Kasumi-1 (cell line): ENCODE results near the gene DNAL4.

Experiments used
- DNase-seq, 2 experiments: peaks; one replicate each; lab custom pipeline; 2025; lab: John Stamatoyannopoulos, UW

The DNAL4 gene, protein sequence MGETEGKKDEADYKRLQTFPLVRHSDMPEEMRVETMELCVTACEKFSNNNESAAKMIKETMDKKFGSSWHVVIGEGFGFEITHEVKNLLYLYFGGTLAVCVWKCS

DNA sequence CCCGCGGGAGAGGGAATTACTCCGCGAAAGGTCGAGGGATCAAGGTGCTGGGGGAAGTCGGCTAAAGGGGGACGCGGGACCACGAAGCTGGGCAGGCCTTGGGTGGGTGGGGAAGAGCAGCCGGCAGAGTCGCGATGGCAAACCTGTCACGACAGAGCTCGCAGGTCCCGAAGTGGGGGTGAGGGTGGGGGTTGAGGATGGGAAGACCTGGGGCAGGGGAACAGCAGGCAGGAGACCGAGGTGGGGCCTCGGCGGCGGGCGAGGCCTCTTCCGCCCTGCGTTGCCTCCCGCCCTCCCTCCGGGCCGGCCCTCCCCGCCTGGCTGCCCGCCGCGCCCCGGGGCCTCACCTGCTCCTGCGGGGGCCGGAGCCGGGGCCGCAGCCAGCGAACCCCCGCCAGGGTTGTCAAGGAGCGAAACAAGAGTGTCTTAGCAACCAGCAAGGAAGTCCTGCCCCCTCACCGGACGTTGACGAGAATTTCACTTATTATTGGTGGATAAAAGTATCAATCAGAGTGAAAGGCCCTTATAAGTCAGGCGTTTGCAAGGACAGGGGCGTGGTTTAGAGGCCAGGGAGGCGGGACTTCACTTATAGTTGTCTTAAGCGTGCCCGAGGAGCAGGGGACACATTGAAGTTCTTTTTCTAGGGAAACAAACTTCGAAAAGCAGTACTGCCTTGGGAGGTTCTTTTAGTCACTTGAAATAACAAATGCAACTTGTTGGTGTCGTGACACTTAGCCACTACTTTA lies at the start of gene DNAL4:
Gene DNAL4, minus strand, starts transcription at position 423 of the 746 bp plus-strand sequence. CDS start 11,412 bp downstream, outside the sequence.
- DNase-seq, result peak; percentile 98 to 99

DNA sequence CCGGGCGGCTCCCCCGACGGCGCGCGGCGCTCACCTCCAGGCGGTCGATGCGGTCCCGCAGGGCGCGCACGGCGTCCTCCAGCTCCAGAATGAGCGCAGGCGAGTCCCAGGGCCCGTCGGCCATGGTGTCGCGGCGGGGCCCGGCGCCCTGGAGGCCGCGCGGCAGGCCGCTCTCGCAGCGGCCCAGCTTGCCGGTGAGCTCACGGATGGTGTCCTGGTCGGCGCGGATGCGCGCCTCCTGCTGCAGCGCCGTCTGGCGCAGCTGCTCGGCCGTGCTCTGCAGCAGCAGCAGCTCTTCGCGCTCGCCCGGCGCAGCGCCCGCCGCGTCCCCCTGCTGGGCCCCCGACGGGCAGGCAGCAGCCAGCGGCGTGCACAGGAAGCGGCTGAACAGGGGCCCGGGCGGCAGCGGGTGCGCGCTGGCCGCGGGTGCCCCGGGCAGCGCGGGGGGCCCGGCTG lies 49.3 kb upstream of the DNAL4 start:
- peak; percentile 20 to 29 for DNase-seq

DNA sequence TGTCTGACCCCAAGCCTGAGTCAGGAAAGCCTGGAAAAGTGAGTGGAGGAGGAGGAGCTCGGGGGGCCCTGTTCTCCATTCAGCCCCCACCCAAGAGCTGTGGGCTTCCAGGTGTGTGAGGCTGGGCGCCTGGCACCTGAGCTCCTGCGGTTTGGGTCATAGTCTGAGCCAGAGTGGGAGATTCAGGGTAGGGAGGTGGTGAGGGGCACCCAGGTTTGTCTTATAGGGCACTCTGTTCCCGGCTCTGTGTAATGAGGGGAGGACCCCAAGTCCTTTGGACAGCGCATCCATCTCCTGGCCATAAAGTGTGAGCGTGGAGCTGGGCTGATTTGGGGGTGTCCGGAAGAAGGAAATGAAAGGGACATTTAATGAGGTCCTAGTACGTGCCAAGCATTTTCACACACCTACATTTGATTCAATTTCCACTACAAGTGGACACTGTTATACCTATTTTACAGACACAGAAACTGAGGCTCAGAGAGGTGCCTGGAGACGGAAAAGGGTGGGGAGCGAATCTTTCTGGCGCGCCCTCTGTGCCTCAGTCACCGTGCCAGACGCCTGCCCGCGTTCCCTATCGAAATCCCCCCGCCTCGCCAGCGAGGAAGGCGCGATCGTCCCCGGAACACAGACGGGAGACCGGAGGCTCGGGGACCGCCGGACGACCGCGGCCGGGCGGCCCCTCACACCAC lies 48.7 kb upstream of the DNAL4 start:
- no peak for DNase-seq

DNA sequence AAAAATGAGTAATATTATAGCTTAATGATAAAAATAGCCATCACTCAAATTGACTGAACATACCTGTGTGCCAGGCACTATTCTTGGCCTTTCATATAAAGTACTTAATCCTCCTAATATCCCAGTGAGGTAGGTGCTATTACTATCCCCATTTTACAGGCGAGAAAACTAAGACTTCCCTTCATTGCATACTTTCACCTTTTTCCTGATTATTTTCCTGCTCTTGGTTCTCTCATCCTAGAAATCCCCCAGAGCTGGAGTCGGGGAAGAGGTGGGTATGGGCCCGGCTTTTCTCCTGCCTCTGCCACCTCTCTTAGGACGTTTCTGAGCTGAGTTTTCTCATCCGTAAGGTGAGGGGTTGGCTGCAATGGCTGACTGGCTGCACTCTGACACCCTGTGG lies 47.7 kb upstream of the DNAL4 start:
- DNase-seq, result no peak

DNA sequence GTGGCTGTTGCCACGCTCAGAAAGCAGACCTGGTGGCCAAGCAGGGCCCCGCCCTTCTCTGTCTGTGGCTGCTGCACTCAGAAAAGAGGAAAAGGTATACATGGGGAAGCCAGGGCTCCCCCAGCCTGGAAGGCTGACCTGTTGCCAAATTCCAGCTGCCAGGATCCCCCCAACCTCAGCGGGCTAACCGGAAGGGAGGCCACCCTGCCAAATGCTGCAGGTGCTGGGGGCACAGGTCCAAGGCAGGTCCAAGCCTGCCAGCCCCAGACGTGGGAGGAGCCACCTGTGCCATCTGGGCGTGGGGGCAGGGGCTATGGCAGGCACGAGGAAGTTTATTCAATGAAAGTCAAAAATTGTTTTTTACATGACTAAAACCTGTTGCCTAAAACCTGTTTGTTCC lies 47.3 kb upstream of the DNAL4 start:
- no peak for DNase-seq

DNA sequence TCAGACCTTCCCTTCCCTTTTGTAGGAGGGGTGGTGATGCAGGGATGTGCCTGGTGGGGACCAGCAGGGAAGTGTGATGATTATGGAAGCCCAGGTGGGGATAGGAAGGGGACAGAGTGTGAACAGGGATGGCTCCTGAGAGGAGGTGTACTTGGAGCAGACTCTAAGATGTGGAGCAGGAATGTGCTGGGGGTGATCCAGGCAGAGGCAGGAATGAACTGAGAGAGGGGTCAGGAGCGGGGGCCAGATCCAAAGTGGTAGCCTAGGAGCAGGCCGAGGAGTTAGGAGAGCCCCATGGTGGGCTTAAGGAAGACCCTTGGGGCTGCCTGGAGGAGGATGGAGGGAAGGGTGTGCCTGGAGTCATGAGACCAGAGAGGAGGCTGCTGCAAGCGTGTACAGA lies 46.2 kb upstream of the DNAL4 start:
- no peak for DNase-seq

DNA sequence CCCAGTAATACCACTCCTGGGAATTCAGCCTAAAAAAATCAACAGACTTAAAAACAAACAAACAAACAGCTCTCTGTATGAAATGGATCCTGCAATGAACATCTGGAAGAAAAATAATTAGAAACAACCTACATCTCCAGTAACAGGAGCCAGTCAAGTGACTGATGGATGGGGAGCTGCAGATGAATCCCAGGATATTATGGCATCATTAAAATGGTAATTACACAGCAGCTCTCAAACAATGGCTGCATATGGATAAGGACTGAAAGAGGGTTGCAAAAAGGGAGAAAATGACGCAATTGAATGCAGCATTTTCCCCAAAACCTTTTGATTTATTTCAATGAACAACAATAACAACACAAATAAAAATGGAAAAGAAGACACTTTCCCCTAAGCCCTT lies 45.7 kb upstream of the DNAL4 start:
- DNase-seq, result no peak

DNA sequence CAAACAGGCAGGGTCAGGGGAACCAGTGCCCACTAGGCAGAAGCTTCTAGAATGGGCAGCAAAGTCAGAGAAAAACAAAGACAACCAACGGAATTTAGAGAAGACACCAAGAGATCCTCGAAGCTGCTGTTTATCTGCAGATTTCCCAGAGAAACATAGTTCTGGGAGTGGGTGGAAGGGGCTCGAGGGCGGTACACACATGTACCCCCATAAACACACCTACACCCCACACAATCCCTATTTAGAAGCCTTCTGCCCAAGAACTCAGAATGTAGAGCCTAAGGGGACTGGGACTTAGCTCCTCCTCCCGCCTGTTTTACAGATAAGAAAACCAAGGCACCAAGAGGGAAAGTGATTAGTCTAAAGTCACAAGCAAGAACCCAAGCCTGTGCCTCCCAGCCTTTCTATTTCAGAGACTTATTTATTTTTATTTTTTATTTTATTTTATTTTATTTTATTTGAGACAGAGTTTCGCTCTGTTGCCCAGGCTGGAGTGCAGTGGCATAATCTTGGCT lies 43.5 kb upstream of the DNAL4 start:
- no peak for DNase-seq

DNA sequence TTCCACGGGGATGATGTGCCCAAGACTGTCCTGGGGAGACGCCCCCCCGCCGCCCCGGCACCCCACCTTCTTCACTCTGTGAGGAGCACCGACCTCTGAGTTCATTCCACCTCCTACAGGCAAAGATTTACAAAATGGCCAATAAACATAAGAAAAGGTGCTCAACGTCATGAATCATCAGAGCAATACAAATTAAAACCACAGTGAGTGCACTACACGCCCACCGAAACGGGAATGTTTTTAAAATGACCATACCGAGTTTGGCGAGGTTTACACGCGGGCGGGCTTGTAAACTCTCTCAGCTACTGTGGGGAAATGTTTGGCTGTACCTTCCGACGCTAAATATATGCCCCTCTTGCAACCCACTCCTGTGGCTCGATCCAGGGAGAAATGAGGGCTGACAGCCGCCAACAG lies 42.0 kb upstream of the DNAL4 start:
- DNase-seq, result no peak

DNA sequence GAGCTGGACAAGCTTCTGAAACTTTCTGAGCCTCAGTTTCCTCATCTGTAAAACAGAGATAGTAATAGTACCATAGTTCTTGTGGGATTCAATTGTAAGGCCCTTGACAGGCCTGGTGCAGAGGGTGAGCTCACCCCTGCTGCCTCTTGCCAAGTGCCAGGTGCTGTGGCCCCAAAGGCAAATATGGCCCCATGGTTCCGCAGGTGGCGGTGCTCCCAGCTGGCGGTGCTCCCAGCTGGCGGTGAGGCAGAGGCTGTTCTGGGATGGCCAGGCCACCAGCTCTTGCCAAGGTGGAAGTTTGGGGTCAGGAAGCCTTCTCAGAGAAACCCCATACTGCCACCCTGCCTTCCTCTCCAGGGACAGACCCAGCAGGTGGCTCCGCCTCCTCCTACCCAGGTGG lies 41.0 kb upstream of the DNAL4 start:
- no peak for DNase-seq

DNA sequence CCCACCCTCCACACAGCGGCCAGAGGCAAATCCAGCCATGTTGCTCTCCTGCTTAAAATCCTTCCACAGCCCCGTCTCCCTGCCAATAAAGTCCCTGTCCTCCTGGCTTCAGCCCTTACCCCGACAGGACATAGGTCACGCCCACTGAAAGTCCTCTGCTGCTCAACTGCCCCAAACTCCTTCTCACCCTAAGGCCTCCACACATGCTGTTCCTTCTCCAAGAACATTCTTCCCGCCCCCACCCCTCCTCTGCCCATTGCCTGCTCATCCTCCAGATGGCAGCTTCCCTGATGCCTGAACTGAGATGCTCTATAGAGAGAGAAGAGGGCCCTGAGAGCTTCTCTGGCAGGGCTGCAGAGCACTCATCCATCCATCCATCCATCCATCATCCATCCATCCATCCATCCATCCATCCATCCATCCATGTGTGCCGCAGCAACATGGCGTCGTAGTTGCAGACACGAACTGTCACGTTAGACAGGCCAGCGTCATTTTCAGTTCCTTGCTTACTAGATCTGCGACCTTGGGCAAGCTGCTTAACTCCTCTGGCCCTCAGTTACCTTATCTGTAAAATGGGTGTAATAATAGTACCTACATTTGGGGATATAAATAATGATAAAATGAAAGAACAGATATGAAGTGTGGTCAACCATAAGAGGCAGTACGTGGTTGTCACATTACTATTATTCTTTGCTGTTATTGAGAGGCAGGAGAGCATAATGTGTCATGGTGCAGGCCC lies 40.4 kb upstream of the DNAL4 start:
- no peak for DNase-seq

DNA sequence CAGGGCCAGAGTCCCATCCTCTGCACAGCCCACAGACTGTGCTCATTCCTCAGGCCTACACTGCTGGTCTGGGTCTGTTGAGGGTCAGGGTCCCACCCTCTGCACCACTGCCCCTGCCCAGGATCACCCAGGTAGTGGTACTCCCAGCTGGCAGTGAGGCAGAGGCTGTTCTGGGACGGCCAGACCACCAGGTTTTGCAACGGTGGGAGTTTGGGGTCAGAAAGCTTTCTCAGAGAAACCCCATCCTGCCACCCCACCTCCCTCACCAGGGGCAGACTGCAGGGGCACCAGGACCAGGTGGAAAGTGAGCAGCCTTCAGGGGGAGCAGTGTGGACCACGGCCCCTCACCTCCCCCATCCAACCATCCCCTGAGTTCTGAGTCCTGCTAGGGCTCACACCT lies 39.1 kb upstream of the DNAL4 start:
- no peak for DNase-seq

DNA sequence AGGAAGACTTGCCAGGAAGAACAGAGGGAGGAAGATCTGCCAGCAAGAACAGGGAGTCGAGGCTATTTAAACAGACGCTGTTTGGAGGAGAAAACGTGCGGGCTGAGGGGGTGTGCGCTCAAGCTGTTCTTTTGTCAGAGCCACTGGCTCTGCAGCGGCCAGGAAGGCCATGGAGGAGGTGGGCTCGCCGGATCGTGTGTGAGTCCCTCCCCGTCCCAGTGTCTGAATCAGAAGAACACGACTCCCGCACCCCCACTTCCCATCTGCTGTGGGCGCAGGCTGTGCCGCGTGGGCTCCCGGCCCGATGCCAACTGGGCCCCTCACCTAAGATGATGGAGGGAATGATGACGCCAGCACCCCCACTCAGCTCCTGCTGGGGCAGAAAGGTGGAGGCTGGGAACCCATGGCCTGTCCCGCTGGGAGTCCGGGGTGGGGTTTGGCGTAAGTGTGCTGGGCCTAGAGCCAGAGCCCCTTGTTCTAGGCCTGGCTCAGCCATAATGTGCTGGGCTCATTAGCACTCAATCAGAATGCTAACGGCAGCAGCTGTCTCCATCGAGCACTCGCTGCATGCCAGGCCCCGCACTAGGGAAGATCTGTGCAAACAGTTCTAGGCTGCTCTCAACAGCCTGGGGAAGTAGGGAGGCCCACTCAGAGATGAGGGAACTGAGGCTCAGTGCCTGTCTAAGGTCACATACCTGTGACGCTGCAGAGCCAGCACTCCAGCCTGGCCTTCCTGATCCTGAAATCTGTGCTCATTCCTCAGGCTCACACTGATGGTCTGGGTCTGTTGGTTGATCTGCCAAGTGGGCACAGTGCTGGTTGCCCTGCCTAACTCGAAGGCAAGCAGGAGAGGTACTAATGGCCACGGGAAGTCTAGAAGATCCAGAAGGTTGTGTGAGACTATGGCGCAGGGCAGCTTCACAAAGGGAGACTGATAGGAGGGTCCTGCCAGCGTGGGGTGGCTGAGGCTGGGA lies 38.3 kb upstream of the DNAL4 start:
- DNase-seq, result no peak

DNA sequence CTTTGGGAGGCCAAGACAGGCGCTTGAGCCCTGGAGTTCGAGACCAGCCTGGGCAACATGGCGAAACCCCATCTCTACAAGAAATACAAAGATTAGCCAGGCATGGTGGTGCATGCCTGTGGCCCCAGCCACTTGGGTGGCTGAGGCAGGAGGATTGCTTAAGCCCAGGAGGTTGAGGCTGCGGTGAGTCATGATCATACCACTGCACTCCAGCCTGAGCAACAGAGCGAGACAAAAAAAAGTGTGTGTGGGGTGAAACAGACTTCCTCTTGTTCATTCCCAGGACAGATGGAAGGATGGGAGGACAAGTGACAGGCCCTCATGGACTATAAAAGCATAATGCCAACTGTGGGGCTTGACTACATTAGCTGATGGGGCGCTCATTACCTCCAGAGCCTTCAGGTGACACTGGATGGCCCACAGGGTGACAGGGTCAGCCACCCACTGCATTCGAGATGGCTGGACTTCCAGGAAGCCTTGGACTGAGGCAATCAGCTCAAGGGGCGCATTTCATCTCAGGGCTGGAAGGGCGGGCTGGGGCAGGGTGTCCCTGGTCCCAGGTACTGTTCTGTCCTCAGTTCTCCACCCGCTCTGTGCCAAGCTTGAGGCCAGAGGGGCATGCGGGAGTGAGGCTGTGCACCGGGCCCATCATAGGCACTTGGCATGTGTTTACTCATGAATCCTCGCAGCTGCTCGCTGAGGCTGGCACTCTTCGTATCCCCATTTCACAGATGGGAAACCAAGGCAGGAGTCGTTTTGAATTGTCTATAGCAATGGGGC lies 37.4 kb upstream of the DNAL4 start:
- DNase-seq, result peak; percentile 48 to 55

DNA sequence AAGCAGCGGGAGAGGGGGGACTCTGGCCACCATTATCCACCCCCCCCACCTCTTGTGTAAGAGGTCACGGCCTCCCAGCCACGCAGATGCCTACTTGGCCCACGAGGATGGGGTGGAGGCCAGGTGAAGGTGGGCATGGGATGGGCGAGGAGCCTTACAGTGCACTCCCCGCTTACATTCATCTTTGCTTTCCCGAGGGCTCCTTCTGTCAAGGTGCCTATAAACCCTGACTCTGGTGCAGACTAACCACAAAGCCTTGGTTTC lies 36.8 kb upstream of the DNAL4 start:
- DNase-seq, result no peak

DNA sequence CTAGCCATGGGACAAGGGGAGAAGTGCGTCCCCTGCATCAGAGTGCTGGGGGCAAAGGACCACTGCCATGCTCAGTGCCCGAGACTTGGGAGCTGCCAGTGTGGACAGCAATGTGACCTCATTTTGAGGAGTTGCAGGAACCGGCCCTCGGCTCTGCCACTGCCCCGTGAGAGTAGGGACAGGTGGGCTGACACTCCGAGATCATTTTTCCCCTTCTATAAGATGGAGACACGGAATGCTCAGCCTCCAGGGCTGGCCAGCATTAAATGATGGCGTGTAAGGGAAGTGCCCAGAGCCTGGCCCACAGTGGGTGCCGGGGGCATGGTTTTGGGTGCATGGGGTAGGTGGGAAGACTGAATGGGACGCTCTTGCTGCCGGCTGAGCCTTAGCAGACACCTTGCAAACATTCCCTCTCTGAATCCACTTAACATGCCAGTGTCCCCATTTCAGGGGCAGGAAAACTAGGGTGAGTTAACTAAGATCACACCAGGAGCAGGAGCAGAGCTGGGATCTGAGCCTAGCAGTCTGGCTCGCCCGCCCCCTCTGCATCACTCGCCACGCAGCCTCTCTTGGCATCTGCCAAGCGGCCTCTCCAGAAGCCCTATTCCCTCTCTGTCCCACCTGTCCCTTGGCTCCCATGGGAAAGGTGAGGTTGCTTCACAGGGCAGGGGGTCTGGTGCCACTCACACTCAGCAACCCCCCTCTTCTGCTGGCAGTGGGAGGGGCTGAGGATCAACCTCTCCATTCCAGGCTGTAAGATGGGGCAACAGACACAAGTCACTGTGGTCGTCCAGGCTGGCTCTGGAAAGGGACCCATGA lies 36.3 kb upstream of the DNAL4 start:
- no peak for DNase-seq

DNA sequence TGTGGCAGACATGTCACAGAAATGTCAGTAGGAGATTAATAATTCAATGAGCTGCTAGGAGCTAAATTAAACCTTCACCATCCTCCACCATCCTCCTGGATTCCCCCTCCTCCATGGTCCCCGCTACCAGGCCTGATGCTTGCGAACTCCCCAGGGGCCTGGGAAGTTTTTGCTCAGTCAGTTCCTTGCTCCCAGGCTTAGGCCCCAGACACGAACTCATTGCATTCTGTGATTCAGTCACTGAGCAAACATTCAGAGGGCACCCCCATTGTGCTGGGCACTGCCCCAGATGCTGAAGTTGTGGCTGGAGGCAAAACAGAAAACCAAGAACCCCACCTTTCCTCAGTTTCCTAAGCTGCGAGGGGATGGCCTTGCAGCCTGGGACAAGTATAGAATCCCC lies 35.5 kb upstream of the DNAL4 start:
- no peak for DNase-seq

DNA sequence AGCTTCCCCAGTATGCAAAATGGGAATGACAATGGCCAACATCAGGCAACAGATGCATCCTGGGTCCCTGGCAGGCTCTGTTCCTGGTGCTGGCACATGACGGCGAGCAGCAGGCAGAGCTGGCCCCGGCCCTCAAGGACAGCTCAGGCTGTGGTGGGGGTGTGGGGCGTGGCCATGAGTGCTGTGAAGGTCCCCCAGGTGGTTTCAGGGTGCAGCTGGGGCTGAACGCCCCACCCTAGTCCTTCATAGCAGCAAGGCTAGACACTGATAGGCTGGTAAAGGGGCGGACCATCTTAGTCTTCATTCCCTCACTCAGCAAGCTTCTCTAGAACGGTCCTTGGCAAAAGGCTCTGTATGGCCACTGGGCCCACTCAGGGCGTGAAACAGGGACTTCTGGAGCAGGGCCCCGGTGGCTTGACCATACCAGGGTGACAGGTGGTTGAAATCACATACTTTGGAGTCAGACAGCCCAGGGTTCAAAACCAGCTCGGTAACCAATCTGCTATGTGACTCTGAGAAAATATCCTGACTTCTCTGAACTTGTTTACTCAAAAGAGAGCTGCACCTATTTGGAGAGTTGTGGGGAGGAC lies 34.8 kb upstream of the DNAL4 start:
- no peak for DNase-seq

DNA sequence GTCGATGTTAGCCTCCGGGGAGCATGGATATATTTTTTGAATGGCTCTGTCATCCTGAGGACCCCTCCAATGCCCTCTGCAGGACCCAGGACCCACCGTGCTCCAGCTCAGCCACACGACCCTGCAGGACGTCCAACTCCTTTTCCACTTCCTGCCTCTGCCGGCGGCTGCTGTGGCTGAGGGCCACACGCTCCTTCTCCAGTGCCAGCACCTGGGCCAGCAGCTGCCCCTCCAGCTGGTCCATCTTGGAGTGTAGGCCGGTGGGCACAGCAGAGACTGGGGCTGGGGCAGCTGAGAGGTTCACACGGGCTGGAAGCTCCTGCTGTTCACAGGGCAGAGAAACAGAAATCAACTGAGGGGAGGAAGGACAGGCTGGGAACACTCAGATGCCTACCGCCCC lies 34.2 kb upstream of the DNAL4 start:
- DNase-seq, result no peak
